GM11168 (cell line): ENCODE measurements around the gene AGPAT2.

Source experiments
- in situ Hi-C: fragments of 300-500 bp; cut with MboI; formaldehyde crosslinking; loops from one replicate; pipeline ENCODE4 v1.12.0; 2022; ENCODE audit warnings: low sequenced_read_pairs; ENCODE audit not compliant: unreplicated experiment

AGPAT2 gene

GRCh38 chr9:136690104-136690805 is 3.0 kb upstream of the AGPAT2 start:
- in situ Hi-C loops = no loop called here

GRCh38 chr9:136689108-136689460 is 1.8 kb upstream of the AGPAT2 start:
- in situ Hi-C loops = no loop called here

DNA sequence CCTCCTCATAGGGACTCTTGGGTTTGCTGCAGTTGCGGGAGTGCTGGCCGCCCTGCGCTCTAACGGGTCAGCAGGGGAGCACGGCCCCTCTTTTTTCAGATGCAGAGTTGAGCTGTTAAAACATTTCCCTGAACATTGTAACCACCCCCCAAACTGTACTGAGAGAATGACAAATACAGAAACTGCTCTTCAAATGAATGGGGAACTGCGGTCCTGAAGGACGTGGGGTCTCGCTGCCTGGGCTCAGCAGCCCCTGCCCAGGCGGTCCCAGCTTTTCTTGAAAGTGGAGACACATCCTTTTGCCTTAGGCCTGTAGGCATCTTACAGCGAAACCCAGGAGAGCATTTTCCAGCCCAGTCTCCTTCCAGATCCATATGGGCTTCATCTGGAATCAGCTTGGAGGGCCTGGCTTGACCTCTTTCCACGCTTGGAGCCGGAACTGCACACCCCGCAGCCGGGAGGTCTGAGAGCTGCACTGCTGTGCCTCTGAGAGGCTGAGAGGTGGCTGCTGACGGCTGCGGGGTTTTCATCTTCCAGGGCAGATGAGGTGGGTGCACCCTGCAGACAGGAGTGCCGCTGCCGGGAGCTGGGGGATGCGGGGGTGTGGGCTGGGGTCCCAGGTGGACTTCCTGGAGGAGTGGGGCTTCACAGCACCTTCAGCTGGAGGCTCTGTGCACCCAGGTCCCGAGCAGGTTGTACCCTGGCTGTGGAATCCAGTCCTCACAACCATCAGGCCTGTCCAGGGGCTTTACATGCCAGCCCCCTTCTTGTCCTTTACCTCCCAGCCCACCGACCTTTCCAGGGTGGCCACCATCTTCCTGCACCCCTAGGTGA is 1.2 kb upstream of the AGPAT2 start:
- in situ Hi-C loops = no loop called here

DNA sequence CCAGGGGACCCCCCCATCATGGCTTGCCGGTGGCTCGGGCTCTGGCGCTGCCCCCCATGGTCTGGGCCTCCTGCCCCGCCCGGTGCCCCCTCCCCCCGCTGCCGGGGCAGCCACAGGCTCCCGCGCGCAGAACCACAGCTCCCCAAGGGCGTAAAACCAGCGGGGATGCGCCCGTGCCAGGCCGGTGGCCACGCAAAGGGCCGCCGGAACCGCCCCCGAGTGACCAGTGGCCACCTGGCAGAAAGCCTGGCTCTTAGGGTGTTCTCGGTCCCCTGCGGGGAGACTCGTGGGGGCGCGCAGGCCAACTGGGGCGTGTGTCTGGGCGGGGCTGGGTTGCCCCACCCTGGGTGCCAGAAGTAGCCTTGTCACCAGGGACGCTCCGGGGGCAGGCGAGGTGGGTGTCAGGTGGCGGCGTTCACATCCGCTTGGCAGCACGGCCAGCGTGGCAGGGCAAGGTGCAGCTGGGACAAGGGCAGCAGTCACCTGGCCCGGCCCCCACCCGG is 515 bp upstream of the AGPAT2 start:
- in situ Hi-C loops = no loop called here

GRCh38 chr9:136686534-136686793 is 793 bp downstream of the AGPAT2 start:
- in situ Hi-C loops = no loop called here

GRCh38 chr9:136685790-136686533 is 1.3 kb downstream of the AGPAT2 start:
- in situ Hi-C loops = no loop called here

- in situ Hi-C loops = no loop called here
These were observed 2.0 kb downstream of the AGPAT2 start for GRCh38 chr9:136685216-136685615.

GRCh38 chr9:136684799-136685198 is 2.5 kb downstream of the AGPAT2 start:
- in situ Hi-C loops = no loop called here

GRCh38 chr9:136684339-136684738 is 2.9 kb downstream of the AGPAT2 start:
- in situ Hi-C loops = no loop called here

- in situ Hi-C loops = no loop called here
These were observed 3.5 kb downstream of the AGPAT2 start for GRCh38 chr9:136683755-136684154.

- in situ Hi-C loops = no loop called here
These were observed 4.0 kb downstream of the AGPAT2 start for GRCh38 chr9:136683173-136683745.

GRCh38 chr9:136682710-136683109 is 4.5 kb downstream of the AGPAT2 start:
- in situ Hi-C loops = no loop called here

DNA sequence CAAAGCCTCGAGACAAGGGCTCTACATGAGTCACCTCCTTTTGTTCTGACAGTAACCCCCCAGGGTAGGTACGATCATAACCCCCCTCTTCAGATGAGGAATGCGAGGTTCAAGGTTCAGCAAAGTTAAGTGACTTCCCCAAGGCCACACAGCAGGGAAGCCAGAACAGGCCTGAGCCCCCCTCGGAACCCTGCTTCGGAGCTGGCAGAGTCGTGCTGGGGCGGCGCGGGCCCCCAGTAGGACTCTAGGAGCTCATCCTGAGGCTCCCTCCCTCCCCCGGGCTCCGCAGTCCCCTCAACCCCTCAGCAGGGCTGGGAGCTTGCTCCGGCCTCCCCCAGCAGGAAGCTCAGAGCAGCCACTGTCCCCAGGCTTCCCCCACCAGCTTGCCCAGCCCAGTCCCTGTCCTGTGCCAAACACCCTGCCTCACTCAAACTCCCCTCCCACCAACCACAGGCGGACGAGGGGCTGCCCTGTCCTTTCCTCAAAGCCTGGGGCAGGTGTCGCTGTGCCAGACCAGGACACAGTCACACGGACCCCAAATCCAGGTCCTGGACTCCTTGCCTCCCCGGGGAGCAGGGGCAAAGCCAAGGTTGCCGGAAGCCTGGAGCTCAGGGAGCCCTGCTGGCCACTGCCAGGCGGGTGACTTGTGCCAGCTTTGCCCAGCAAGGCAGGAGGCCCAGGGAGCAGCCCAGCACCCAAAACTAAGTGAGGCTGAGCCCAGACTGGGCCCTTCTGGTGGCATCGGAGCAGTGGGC is 5.1 kb downstream of the AGPAT2 start:
- in situ Hi-C loops = no loop called here

- in situ Hi-C loops = no loop called here
These were observed 6.2 kb downstream of the AGPAT2 start for GRCh38 chr9:136681029-136681428.

DNA sequence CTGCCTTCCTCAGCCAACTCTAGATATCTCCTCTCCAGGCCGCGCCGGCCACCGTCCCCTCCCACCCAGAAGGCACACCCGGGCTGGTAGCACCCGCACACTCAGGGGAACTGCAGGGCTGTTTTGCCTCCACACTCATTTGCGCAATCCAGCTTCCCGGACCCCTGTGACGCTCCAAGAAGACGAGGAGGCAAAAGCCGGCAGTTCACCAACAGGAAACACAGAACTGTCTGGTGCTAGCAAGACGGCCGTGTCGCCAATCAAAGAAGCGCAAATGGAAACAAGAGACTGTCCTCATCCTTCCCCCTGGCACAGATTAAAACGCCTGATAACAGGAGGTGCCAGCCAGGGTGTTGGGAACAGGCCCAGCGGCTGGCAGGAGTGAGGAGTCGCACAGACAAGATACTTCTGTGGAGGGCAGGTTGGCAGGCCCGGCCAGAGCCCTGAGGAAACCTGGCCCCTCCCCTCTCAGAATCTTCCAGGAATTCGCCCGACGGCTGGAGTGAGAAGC is 7.8 kb downstream of the AGPAT2 start:
- in situ Hi-C loops = no loop called here

- in situ Hi-C loops = no loop called here
These were observed 8.6 kb downstream of the AGPAT2 start for GRCh38 chr9:136678624-136679023.

GRCh38 chr9:136678034-136678433 is 9.2 kb downstream of the AGPAT2 start:
- in situ Hi-C loops = no loop called here

DNA sequence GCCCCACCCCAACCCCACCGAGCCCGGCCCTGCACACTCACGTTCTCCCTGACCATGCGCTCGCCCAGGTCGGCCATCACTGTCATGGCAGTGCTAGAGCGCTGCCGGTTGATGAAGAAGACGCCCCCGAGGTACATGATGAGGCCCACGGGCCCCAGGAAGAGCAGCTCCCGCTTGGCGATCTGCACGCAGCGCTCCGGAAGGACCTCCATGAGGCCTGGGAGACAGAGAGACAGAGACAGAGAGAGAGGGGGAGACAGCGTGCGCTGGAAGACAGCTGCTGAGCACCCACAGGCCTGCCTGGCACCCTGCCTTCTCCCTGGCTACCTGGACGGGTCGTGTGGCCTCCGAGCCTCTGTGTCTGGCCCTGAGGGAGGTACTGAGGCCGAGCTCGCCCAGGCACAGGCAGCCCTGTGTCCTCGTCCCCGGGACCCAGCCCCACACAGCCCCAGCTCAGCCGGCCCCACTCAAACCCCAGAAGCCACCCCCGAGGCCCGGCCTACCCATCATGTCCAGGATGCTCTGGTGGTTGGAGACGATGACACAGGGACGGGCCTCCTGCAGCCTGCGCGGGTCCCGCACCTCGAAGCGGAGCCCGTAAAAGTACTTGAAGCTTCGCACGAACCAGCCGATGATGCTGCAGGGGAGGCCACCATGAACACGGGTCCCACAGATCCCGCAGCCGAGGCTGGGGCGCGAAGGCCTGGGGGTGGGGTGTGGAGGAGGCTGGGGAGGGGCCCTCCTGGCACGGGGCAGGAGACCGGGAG is 10.2 kb downstream of the AGPAT2 start:
- in situ Hi-C loops = no loop called here

DNA sequence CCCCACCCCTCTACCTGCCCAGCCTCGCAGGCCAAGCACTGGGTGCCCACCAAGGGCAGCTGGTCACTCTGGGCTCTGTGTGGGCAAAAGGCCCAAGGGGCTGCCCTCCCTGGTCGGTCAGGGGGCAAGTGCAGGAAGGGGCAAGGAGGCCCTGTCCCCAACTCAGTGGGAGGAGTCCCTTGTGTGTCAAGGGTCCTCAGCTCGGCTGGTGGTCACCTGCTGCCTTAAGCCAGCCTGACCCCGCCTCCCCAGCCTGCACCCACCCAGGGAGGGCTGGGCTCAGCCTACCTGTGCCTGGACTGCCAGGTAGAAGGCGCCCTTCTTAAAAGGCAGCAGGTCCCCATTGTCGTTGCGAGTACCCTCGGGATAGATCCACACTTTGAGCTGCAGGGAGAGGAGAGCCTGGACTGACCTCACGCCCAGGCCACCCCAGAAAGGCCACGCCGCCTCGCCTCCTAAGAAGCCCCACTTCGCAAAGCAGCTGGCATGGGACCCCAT is 10.9 kb downstream of the AGPAT2 start:
- in situ Hi-C loops = no loop called here
